ENCODE measurements around the gene NUPR2.

DNA sequence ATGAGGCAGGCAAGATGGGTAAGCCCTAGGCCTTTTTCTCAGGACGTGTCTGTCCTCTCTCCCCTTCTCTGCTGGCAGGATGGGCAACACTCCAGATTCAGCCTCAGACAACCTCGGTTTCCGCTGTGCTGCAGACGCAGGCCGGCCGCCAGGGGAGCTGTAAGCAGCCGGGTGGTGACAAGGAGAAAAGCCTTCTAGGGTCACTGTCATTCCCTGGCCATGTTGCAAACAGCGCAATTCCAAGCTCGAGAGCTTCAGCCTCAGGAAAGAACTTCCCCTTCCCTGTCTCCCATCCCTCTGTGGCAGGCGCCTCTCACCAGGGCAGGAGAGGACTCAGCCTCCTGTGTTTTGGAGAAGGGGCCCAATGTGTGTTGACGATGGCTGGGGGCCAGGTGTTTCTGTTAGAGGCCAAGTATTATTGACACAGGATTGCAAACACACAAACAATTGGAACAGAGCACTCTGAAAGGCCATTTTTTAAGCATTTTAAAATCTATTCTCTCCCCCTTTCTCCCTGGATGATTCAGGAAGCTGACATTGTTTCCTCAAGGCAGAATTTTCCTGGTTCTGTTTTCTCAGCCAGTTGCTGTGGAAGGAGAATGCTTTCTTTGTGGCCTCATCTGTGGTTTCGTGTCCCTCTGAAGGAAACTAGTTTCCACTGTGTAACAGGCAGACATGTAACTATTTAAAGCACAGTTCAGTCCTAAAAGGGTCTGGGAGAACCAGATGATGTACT is 36.6 kb downstream of the NUPR2 start:
- TF ChIP-seq, protein P1, sequence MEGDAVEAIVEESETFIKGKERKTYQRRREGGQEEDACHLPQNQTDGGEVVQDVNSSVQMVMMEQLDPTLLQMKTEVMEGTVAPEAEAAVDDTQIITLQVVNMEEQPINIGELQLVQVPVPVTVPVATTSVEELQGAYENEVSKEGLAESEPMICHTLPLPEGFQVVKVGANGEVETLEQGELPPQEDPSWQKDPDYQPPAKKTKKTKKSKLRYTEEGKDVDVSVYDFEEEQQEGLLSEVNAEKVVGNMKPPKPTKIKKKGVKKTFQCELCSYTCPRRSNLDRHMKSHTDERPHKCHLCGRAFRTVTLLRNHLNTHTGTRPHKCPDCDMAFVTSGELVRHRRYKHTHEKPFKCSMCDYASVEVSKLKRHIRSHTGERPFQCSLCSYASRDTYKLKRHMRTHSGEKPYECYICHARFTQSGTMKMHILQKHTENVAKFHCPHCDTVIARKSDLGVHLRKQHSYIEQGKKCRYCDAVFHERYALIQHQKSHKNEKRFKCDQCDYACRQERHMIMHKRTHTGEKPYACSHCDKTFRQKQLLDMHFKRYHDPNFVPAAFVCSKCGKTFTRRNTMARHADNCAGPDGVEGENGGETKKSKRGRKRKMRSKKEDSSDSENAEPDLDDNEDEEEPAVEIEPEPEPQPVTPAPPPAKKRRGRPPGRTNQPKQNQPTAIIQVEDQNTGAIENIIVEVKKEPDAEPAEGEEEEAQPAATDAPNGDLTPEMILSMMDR (IDR thresholded peaks at IDR 0.05), result peak; percentile 37 to 53 (median 44)
- no peak for TF ChIP-seq EP300 (IDR thresholded peaks at IDR 0.05)

Data from upper lobe of left lung (tissue), 4 donors.